PC-9 (cell line): ENCODE data around the gene MVB12B. TPM values are rescaled to one million over a fixed set of nuclear protein-coding genes. Genes with fewer than 3 reads are reported as not detected.

Source experiments
- BruUV-seq: library from RNA; stranded (reverse); fragments of 400-500 nt; replicated peaks from 2 replicates; lab custom pipeline; 2021; lab: Mats Ljungman, UMichigan
- CTCF ChIA-PET: fragments of 300-600 bp; sonication (Branson Sonifier 250); formaldehyde crosslinking; loops from one replicate; lab custom pipeline; 2022; ENCODE audit warnings: antibody characterized with exemption; lab: Charles Lee
- POLR2A ChIA-PET: fragments of 300-600 bp; sonication (Branson Sonifier 250); formaldehyde crosslinking; loops from one replicate; lab custom pipeline; 2022; ENCODE audit warnings: antibody characterized with exemption; ENCODE audit not compliant: unreplicated experiment; lab: Charles Lee
- DNase-seq, 2 experiments: peaks; one replicate each; pipeline versions ENCODE4 v3.0.0 to v3.0.0-alpha.2; 2015 to 2022; ENCODE audit warnings: mixed read lengths in 1 of 2
- H2AFZ ChIP-seq: fragments of 200-600 bp; sonication (generic); 2 replicates; pipeline ENCODE4 v1.8.1; 2017; ENCODE audit warnings: antibody characterized with exemption
- H3F3A ChIP-seq: fragments of 200-600 bp; sonication (generic); 2 replicates; pipeline ENCODE4 v1.8.1; 2017; ENCODE audit warnings: antibody characterized with exemption, mild to moderate bottlenecking, low read depth; ENCODE audit not compliant: insufficient read depth
- H3K27ac ChIP-seq: fragments of 200-600 bp; sonication (generic); 2 replicates; pipeline ENCODE4 v1.6.1; 2016; ENCODE audit warnings: mixed run types
- H3K27me3 ChIP-seq: fragments of 200-600 bp; sonication (generic); 2 replicates; pipeline ENCODE4 v1.6.1; 2016; ENCODE audit warnings: low read depth, mixed run types; ENCODE audit not compliant: insufficient read depth
- H3K36me3 ChIP-seq: fragments of 200-600 bp; sonication (generic); 2 replicates; pipeline ENCODE4 v1.6.1; 2016; ENCODE audit warnings: low read depth, mixed run types
- H3K4me1 ChIP-seq: fragments of 200-600 bp; sonication (generic); replicated peaks from 2 replicates; pipeline ENCODE4 v1.6.1; 2016; ENCODE audit warnings: mixed run types; ENCODE audit not compliant: insufficient read depth
- H3K4me2 ChIP-seq: fragments of 200-600 bp; sonication (generic); 2 replicates; pipeline ENCODE4 v1.6.1; 2017; ENCODE audit warnings: mixed run types
- H3K4me3 ChIP-seq: fragments of 200-600 bp; sonication (generic); 2 replicates; pipeline ENCODE4 v1.6.1; 2016; ENCODE audit warnings: mixed run types
- H3K79me2 ChIP-seq: fragments of 200-600 bp; sonication (generic); 2 replicates; pipeline ENCODE4 v1.6.1; 2017; ENCODE audit warnings: low read depth, mixed run types
- H3K9me2 ChIP-seq: fragments of 200-600 bp; sonication (generic); 2 replicates; pipeline ENCODE4 v1.8.1; 2017; ENCODE audit warnings: mild to moderate bottlenecking; ENCODE audit not compliant: insufficient read depth
- H3K9me3 ChIP-seq: fragments of 200-600 bp; sonication (generic); 2 replicates; pipeline ENCODE4 v1.8.1; 2016; ENCODE audit warnings: low read depth; ENCODE audit not compliant: insufficient read depth
- H4K20me1 ChIP-seq: fragments of 200-600 bp; sonication (generic); 2 replicates; pipeline ENCODE4 v1.8.1; 2017; ENCODE audit not compliant: insufficient read depth
- CTCF ChIP-seq: fragments of 200-600 bp; sonication (generic); conservative IDR thresholded peaks from 2 replicates; pipeline ENCODE4 v1.6.1; 2017; ENCODE audit warnings: mixed run types, antibody characterized with exemption, mild to moderate bottlenecking, moderate library complexity
- EZH2 ChIP-seq: fragments of 200-600 bp; sonication (generic); IDR thresholded peaks from 2 replicates; pipeline ENCODE4 v1.8.0; 2017; ENCODE audit warnings: antibody characterized with exemption, low read depth
- intact Hi-C: fragments of 100-400 bp; cut with micrococcal nuclease; formaldehyde crosslinking; loops from one replicate; pipeline ENCODE4 v1.10.0; 2022; ENCODE audit not compliant: unreplicated experiment
- total RNA-seq: library from RNA; stranded (reverse); gene quantifications from 2 replicates; pipeline ENCODE4 v1.2.3, GENCODE V29; 2021

Gene MVB12B
- total RNA-seq, 1 experiment from 2014 or later, result 8.8 TPM

GRCh38 chr9:126549246-126550006, 222.8 kb downstream of the MVB12B start:
- intact Hi-C loops, result no loop called here
- H3K9me3 ChIP-seq, result no peaks in the 10 kb centered on the region
- no peak overlapping the region for H3K27ac ChIP-seq
- H3K27me3 ChIP-seq, result peaks cover 6% of the 10 kb centered on the region; the same call in 1 of the 2 replicates
- BruUV-seq, result no TSS peak
- no peaks in the 10 kb centered on the region for H3K4me1 ChIP-seq
- no peaks in the 10 kb centered on the region for H3K79me2 ChIP-seq
- CTCF ChIA-PET, result interaction anchor here (0.9 kb wide), 1 partner anchor 50 kb away, joined by 4 read pairs; no protein-coding TSS in a partner anchor
- H3K4me3 ChIP-seq, result no peak overlapping the region
- no peaks in the 10 kb centered on the region for H3F3A ChIP-seq
- no peak for TF ChIP-seq EZH2
- no peak for TF ChIP-seq CTCF
- no peak overlapping the region for H3K4me2 ChIP-seq
- no peak for DNase-seq
- H4K20me1 ChIP-seq, result no peaks in the 10 kb centered on the region
- H3K9me2 ChIP-seq, result no peaks in the 10 kb centered on the region
- no peaks in the 10 kb centered on the region for H3K36me3 ChIP-seq
- H2AFZ ChIP-seq, result no peak overlapping the region
- POLR2A ChIA-PET, result interaction anchor here (0.8 kb wide), 1 partner anchor 522 kb away, joined by 4 read pairs; no protein-coding TSS in a partner anchor

GRCh38 chr9:126550891-126551351, 224.3 kb downstream of the MVB12B start:
- no peaks in the 10 kb centered on the region for H3K79me2 ChIP-seq
- CTCF ChIA-PET, result interaction anchor here (0.6 to 1.2 kb wide), 3 partner anchors 11 to 281 kb away, joined by 4 to 7 read pairs (median 4); no protein-coding TSS in a partner anchor
- H3K9me3 ChIP-seq, result no peaks in the 10 kb centered on the region
- intact Hi-C loops, result no loop called here
- POLR2A ChIA-PET, result no interaction called here
- H4K20me1 ChIP-seq, result no peaks in the 10 kb centered on the region
- no peaks in the 10 kb centered on the region for H3K9me2 ChIP-seq
- H3F3A ChIP-seq, result no peaks in the 10 kb centered on the region
- H3K27ac ChIP-seq, result no peak overlapping the region
- H3K4me2 ChIP-seq, result no peak overlapping the region
- no peaks in the 10 kb centered on the region for H3K4me1 ChIP-seq
- TF ChIP-seq EZH2, result no peak
- TF ChIP-seq CTCF, result no peak
- DNase-seq, result no peak
- H3K4me3 ChIP-seq, result no peak overlapping the region
- no peak overlapping the region for H2AFZ ChIP-seq
- 0 out of 2 replicates have a peak, but pooled peaks cover 2% of the 10 kb centered on the region for H3K27me3 ChIP-seq
- no peaks in the 10 kb centered on the region for H3K36me3 ChIP-seq
- no TSS peak for BruUV-seq

- intact Hi-C loops, result no loop called here
- TF ChIP-seq CTCF, result no peak
- TF ChIP-seq EZH2, result no peak
These were observed 225.2 kb downstream of the MVB12B start for GRCh38 chr9:126551812-126552211.

More at GRCh38 chr9:126551812-126552211, 225.2 kb downstream of the MVB12B start:
- BruUV-seq, result no TSS peak
- Histone ChIP-seq H3K9me2 (no peaks in the 10 kb centered on the region), H2AFZ (no peak overlapping the region), H3K9me3 (no peaks in the 10 kb centered on the region), H3K79me2 (no peaks in the 10 kb centered on the region), H3K36me3 (no peaks in the 10 kb centered on the region), H3K4me1 (no peaks in the 10 kb centered on the region), H3F3A (no peaks in the 10 kb centered on the region), H3K27me3 (0 out of 2 replicates have a peak, but pooled peaks cover 2% of the 10 kb centered on the region), H3K27ac (no peak overlapping the region), H4K20me1 (no peaks in the 10 kb centered on the region), H3K4me3 (no peak overlapping the region), H3K4me2 (no peak overlapping the region)
- DNase-seq, result no peak
- CTCF ChIA-PET, result interaction anchor here (1.2 kb wide), 1 partner anchor 53 kb away, joined by 4 read pairs; no protein-coding TSS in a partner anchor
- POLR2A ChIA-PET, result no interaction called here
